Measurements from ENCODE around the gene ZNF805. TPM values are rescaled to one million over a fixed set of nuclear protein-coding genes. Genes with fewer than 3 reads are reported as not detected.

ZNF805 gene
- total and polyA plus RNA-seq, 2 donors (not counting 3 experiments of a cell fraction or from before 2014, with no cell fraction given), result 1.6 to 8.6 TPM

DNA sequence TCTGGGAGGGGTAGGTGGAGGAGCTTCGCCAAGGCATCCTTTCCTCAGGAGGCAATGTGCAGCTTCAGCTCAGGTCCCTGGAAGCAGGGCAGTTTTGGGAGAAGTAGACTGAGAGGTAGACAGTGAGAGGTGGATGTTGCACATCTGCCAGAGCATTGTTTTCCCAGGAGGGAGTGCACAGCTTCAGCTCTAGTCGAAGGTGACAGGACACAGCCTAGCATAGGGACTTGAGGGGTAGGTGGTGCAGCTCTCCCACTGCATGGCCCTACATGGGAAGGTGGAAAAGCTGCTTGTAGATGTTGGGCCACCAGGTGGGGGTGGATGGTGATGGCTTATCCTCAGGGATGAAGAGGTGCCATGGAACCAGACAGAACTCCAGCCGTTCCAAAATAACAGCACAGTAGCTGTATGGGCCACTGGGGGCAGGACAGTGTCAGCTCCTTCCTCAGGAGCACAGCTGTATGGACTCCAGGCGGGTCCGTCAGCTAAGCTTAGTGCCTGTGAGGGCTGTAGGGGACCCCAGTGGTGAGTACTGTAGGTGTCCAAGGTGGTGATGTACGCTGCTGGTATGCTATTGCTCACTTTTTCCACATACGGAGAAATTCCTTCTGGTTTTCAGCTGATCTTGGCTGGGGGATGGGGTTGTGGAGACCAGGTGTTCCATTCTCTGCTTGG is 62.4 kb downstream of the ZNF805 start:
- POLR2A ChIA-PET, result no interaction called here
- peaks cover 24% of the 10 kb centered on the region for H3K79me2 ChIP-seq (ENCODE audit: control insufficient read depth, insufficient read depth, low read length)

More for the DNA sequence above, 62.4 kb downstream of the ZNF805 start:
- Histone ChIP-seq H4K20me1 (replicated peaks; ENCODE audit: control insufficient read depth, extremely low read depth, insufficient read depth, low read length) (no peaks in the 10 kb centered on the region), H3K27me3 (ENCODE audit: control insufficient read depth in 2 of 2, insufficient read depth in 2 of 2, low read length in 2 of 2) (no peaks in the 10 kb centered on the region), H3K36me3 (ENCODE audit: control insufficient read depth in 2 of 2, extremely low read depth in 1 of 2, insufficient read depth in 2 of 2, low read length in 2 of 2) (peaks cover 0 to 12% of the 10 kb centered on the region in 2 experiments), H3K4me2 (ENCODE audit: insufficient read depth, low read length) (no peak overlapping the region), H3K4me1 (ENCODE audit: control insufficient read depth, extremely low read depth, insufficient read depth, low read length) (no peaks in the 10 kb centered on the region), H3K27ac (ENCODE audit: insufficient read depth, low read depth, low read length) (no peak overlapping the region), H3K9me3 (replicated peaks; ENCODE audit: control insufficient read depth, insufficient read depth, low read length) (no peaks in the 10 kb centered on the region), H3K9ac (replicated peaks; ENCODE audit: extremely low read depth, insufficient read depth, low read length) (no peak overlapping the region), H3K4me3 (replicated peaks in 1 of 3; ENCODE audit: insufficient read depth in 1 of 3, low read depth in 1 of 3, low read length in 3 of 3) (no peak overlapping the region), H3K9me1 (replicated peaks; ENCODE audit: control insufficient read depth, extremely low read depth, insufficient read depth, low read length) (no peaks in the 10 kb centered on the region), H2AFZ (ENCODE audit: low read depth, low read length) (no peak overlapping the region)
- BruUV-seq (replicated peaks), result no TSS peak
- intact Hi-C loops (cut with micrococcal nuclease), result no loop called here
- DNase-seq (ENCODE audit: low read depth, low spot score) (no peak), FAIRE-seq (no peak)
- CTCF ChIA-PET, result interaction anchor here (1.3 kb wide), 1 partner anchor 9 kb away, joined by 3 read pairs; no protein-coding TSS in a partner anchor
- dilution Hi-C loops (cut with MboI; ENCODE audit: extremely low pct_ligation_motif_present, low sequenced_read_pairs), result no loop called here
- TF ChIP-seq EZH2 (IDR thresholded peaks at IDR 0.05; ENCODE audit: borderline replicate concordance, low read depth, low read length, severe bottlenecking), result no peak
- TF ChIP-seq JUN (IDR thresholded peaks at IDR 0.05; ENCODE audit: borderline replicate concordance, insufficient read depth, insufficient read length, low read depth), result no peak
- no peak for TF ChIP-seq POLR2AphosphoS5 (IDR thresholded peaks at IDR 0.05; ENCODE audit: insufficient read depth, low read depth, low read length)
- TF ChIP-seq, protein P1, sequence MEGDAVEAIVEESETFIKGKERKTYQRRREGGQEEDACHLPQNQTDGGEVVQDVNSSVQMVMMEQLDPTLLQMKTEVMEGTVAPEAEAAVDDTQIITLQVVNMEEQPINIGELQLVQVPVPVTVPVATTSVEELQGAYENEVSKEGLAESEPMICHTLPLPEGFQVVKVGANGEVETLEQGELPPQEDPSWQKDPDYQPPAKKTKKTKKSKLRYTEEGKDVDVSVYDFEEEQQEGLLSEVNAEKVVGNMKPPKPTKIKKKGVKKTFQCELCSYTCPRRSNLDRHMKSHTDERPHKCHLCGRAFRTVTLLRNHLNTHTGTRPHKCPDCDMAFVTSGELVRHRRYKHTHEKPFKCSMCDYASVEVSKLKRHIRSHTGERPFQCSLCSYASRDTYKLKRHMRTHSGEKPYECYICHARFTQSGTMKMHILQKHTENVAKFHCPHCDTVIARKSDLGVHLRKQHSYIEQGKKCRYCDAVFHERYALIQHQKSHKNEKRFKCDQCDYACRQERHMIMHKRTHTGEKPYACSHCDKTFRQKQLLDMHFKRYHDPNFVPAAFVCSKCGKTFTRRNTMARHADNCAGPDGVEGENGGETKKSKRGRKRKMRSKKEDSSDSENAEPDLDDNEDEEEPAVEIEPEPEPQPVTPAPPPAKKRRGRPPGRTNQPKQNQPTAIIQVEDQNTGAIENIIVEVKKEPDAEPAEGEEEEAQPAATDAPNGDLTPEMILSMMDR (IDR thresholded peaks at IDR 0.05; ENCODE audit: extremely low read depth in 1 of 2, insufficient read depth in 1 of 2, low read depth in 1 of 2, low read length in 2 of 2), result no peak
- no peak for TF ChIP-seq MYC (IDR thresholded peaks at IDR 0.05; ENCODE audit: low read depth, low read length)
- TF ChIP-seq POLR2A (IDR thresholded peaks at IDR 0.05; ENCODE audit: low read depth, low read length), result no peak
- TF ChIP-seq FOS (IDR thresholded peaks at IDR 0.05; ENCODE audit: borderline replicate concordance, insufficient read depth, low read length), result no peak

Other genes starting within 250 kb of the ZNF805 start
- not detected in 2 replicates for gene USP29, start 120.6 kb upstream of the ZNF805 start, total RNA-seq
- not detected in 2 replicates for gene USP29, start 120.6 kb upstream of the ZNF805 start, polyA plus RNA-seq
- not detected in 2 replicates for gene ZIM3, start 95.4 kb upstream of the ZNF805 start, total RNA-seq
- gene ZIM3, start 95.4 kb upstream of the ZNF805 start, polyA plus RNA-seq, result not detected in 2 replicates
- not detected in 2 replicates for gene DUXA, start 73.1 kb upstream of the ZNF805 start, total RNA-seq
- not detected in 2 replicates for gene DUXA, start 73.1 kb upstream of the ZNF805 start, polyA plus RNA-seq
- gene ZNF264, start 49.1 kb upstream of the ZNF805 start, total RNA-seq, result 18.2 and 20.5 TPM in 2 replicates
- gene ZNF264, start 49.1 kb upstream of the ZNF805 start, polyA plus RNA-seq, result 3.9 and 4.4 TPM in 2 replicates
- gene AURKC, start 9.6 kb upstream of the ZNF805 start, total RNA-seq, result 0.82 and 1.7 TPM in 2 replicates
- gene AURKC, start 9.6 kb upstream of the ZNF805 start, polyA plus RNA-seq, result 0.55 and 0.68 TPM in 2 replicates
- gene ZNF460, start 39.9 kb downstream of the ZNF805 start, total RNA-seq, result 26.9 and 29.3 TPM in 2 replicates
- gene ZNF460, start 39.9 kb downstream of the ZNF805 start, polyA plus RNA-seq, result 4.1 and 4.5 TPM in 2 replicates
- 4.5 and 5.3 TPM in 2 replicates for gene ZNF543, start 79.8 kb downstream of the ZNF805 start, total RNA-seq
- 1.1 TPM in 2 replicates for gene ZNF543, start 79.8 kb downstream of the ZNF805 start, polyA plus RNA-seq
- 5.3 and 5.6 TPM in 2 replicates for gene ZNF304, start 110.6 kb downstream of the ZNF805 start, total RNA-seq
- 2.4 and 2.5 TPM in 2 replicates for gene ZNF304, start 110.6 kb downstream of the ZNF805 start, polyA plus RNA-seq
- 6.3 and 7.5 TPM in 2 replicates for gene TRAPPC2B, start 122.9 kb downstream of the ZNF805 start, total RNA-seq
- gene TRAPPC2B, start 122.9 kb downstream of the ZNF805 start, polyA plus RNA-seq, result 21.1 and 24.3 TPM in 2 replicates
- 2.7 and 3.2 TPM in 2 replicates for gene ZNF547, start 122.9 kb downstream of the ZNF805 start, total RNA-seq
- 1.9 and 3.1 TPM in 2 replicates for gene ZNF547, start 122.9 kb downstream of the ZNF805 start, polyA plus RNA-seq
- 7.8 and 8.8 TPM in 2 replicates for gene ZNF548, start 149.2 kb downstream of the ZNF805 start, total RNA-seq
- gene ZNF548, start 149.2 kb downstream of the ZNF805 start, polyA plus RNA-seq, result 7.5 and 7.7 TPM in 2 replicates
- gene ZNF17, start 170.5 kb downstream of the ZNF805 start, total RNA-seq, result 4.7 and 6.4 TPM in 2 replicates
- gene ZNF17, start 170.5 kb downstream of the ZNF805 start, polyA plus RNA-seq, result 2.4 and 3.0 TPM in 2 replicates
- gene ZNF749, start 194.7 kb downstream of the ZNF805 start, total RNA-seq, result 8.9 and 11.5 TPM in 2 replicates
- gene ZNF749, start 194.7 kb downstream of the ZNF805 start, polyA plus RNA-seq, result 8.5 and 8.8 TPM in 2 replicates
- 0.23 and 0.38 TPM in 2 replicates for gene VN1R1, start 216.5 kb downstream of the ZNF805 start, total RNA-seq
- gene VN1R1, start 216.5 kb downstream of the ZNF805 start, polyA plus RNA-seq, result 0.08 and 0.14 TPM in 2 replicates
- 6.4 and 7.0 TPM in 2 replicates for gene ZNF772, start 236.9 kb downstream of the ZNF805 start, total RNA-seq
- gene ZNF772, start 236.9 kb downstream of the ZNF805 start, polyA plus RNA-seq, result 1.5 and 3.1 TPM in 2 replicates
- gene ZNF419, start 247.1 kb downstream of the ZNF805 start, total RNA-seq, result 6.3 and 7.2 TPM in 2 replicates
- 5.1 and 6.4 TPM in 2 replicates for gene ZNF419, start 247.1 kb downstream of the ZNF805 start, polyA plus RNA-seq

All from endothelial cell of umbilical vein (primary cell).